ENCODE measurements around the gene GNG12.

GNG12 gene

DNA sequence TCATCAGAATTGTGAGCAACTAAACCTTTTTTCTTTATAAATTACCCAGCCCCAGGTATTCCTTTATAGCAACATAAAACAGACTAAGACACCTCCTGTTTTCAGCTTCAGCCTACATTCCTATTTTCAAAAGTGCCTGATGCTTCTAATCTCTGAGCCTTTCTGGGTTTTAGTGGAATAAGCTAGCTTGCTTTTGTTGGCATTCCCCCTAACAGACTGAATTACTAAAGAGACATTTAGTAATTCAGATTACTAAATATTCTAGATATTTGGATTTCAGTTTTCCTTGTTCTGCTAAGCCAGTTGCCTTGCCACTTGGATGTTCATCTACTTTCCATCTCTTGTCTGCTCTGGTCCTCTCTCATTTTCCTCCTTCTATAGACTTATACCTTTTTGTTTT, 10.5 kb upstream of the GNG12 start:
- TF ChIP-seq, protein P1, sequence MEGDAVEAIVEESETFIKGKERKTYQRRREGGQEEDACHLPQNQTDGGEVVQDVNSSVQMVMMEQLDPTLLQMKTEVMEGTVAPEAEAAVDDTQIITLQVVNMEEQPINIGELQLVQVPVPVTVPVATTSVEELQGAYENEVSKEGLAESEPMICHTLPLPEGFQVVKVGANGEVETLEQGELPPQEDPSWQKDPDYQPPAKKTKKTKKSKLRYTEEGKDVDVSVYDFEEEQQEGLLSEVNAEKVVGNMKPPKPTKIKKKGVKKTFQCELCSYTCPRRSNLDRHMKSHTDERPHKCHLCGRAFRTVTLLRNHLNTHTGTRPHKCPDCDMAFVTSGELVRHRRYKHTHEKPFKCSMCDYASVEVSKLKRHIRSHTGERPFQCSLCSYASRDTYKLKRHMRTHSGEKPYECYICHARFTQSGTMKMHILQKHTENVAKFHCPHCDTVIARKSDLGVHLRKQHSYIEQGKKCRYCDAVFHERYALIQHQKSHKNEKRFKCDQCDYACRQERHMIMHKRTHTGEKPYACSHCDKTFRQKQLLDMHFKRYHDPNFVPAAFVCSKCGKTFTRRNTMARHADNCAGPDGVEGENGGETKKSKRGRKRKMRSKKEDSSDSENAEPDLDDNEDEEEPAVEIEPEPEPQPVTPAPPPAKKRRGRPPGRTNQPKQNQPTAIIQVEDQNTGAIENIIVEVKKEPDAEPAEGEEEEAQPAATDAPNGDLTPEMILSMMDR (conservative IDR thresholded peaks at IDR 0.05; ENCODE audit: low read depth, low read length), result no peak
- H3K4me3 ChIP-seq (ENCODE audit: low read length), result no peak overlapping the region
- DNase-seq (ENCODE audit: low read depth), result no peak

DNA sequence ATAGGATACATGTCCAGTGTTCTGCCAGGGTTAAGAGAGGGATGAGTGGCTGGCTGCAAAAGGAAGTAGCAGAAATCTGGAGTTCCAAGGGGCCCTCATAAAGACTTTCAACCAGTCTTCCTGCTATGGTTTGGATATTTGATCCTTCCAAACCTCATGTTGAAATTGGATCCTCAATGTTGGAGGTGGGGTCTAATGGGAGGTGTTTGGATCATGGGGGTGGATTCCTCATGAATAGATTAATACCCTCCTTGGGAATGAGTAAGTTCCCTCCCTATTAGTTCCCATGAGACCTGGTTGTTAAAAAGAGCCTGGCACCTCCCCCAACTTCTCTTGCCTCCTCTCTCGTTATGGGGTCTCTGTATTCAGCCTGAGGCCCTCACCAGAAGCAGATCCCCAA, 10.1 kb upstream of the GNG12 start:
- DNase-seq (ENCODE audit: low read depth), result no peak

DNA sequence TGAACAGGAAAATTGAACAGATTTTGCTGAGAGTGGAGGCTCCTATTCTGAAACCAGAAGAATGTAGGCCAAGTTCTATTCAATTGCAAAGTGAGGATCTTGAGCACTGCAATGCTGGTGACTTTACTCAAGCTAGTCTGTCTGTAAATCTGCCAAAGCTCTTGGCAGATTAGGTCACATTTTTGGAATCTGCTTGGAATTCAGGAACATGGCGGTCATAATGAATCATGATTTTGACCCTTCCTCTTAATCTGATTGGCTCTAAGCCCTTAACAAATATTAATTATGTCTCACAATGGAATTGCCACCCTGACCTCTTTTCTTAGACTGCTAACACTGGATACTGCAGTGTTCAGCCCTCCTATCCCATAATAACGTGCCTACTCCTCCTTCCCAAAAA, 7.2 kb upstream of the GNG12 start:
- peak; percentile 90 for DNase-seq (ENCODE audit: low read depth)
- no peak overlapping the region for H3K4me3 ChIP-seq (ENCODE audit: low read length)
- TF ChIP-seq, protein P1 (conservative IDR thresholded peaks at IDR 0.05; ENCODE audit: low read depth, low read length), result no peak

More for the DNA sequence above, 10.1 kb upstream of the GNG12 start:
- H3K4me3 ChIP-seq (ENCODE audit: low read length), result no peak overlapping the region
- TF ChIP-seq, protein P1 (conservative IDR thresholded peaks at IDR 0.05; ENCODE audit: low read depth, low read length), result no peak

DNA sequence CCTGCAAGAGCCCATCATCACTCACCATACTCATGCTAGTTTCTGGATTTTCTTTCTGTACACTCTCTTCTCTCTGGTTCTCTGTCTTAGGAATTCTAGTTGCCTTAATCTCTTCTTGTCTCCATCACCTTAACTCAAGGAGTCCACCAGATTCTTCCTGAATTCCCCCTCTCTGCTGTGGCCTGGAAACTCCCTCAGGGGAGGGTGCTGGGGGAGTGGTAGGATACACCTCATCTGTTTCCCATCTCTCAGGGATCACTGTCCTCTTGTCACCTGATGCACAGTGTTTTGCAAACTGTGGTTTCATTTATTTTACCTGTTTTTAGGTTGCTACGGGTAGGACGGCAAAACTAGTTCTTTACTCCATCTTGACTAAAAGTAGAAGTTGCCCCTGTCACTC, 6.6 kb upstream of the GNG12 start:
- DNase-seq (ENCODE audit: low read depth), result no peak
- H3K4me3 ChIP-seq (ENCODE audit: low read length), result no peak overlapping the region
- TF ChIP-seq, protein P1 (conservative IDR thresholded peaks at IDR 0.05; ENCODE audit: low read depth, low read length), result no peak

DNA sequence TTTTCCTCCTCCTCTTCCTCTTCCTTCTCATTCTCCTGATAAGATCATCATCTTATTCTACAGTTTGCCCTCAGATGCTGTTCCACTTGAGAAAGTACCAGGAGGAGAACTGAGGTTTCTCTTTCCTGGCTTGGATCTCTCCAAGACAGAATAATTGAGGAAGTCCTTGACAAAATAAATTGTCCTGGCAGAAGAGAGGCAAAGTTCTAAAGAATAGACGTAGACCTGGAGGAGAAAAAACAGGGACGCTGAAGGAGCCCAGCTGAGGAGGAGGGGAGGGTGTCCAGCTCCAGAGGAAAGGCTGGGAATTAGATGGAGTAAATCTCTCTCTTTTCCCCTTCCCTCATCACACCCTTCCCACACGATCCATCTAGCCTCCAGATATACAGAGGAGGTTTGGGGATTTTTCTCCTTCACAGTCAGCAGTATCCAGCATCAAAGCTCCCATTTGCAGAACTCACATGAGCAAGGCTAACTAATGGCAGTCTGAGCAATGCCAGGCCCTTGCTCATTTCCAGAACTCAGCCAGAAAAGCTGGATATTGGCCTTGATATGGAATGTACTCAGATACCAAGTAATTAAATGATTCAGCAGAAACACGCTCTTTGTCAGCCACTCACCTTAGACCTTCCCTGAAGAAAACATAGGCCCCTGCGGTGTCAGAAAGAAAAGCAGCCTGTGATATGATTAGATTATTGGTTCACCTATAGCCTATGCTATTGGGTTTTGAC, 5.1 kb upstream of the GNG12 start:
- H3K4me3 ChIP-seq (ENCODE audit: low read length), result no peak overlapping the region
- TF ChIP-seq, protein P1 (conservative IDR thresholded peaks at IDR 0.05; ENCODE audit: low read depth, low read length), result no peak
- peak; percentile 37 for DNase-seq (ENCODE audit: low read depth)

DNA sequence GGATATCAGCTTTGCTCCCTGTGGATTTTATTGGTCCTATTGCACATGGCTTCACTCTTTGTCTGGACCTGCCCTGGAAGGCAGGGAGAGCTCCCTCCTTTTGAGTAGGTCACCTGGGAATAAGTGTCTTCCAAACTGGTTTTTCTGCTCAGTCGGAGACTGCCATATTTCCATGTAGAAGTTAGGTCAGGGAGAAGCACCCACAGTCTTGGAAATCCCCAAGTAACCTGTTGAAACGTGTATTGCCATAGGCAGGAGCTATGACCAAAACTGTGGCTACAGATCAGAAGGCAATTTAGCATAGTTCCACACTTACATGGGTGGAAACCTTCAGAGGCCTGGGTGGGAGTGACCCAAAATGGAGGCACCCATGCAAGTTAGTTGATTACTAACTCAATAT, 3.5 kb upstream of the GNG12 start:
- no peak for DNase-seq (ENCODE audit: low read depth)
- TF ChIP-seq, protein P1 (conservative IDR thresholded peaks at IDR 0.05; ENCODE audit: low read depth, low read length), result no peak

More for the DNA sequence above, 3.5 kb upstream of the GNG12 start:
- H3K4me3 ChIP-seq (ENCODE audit: low read length), result no peak overlapping the region

All from retinal pigment epithelial cell (primary cell).